ENCODE measurements around the gene RYR1. TPM values are rescaled to one million over a fixed set of nuclear protein-coding genes. Genes with fewer than 3 reads are reported as not detected.
A peak's percentile ranks its signal among the peaks of the same experiment; 100 is the strongest.

RYR1 gene
- total RNA-seq, 1 donor from 2014 or later, result 1.3 TPM

DNA sequence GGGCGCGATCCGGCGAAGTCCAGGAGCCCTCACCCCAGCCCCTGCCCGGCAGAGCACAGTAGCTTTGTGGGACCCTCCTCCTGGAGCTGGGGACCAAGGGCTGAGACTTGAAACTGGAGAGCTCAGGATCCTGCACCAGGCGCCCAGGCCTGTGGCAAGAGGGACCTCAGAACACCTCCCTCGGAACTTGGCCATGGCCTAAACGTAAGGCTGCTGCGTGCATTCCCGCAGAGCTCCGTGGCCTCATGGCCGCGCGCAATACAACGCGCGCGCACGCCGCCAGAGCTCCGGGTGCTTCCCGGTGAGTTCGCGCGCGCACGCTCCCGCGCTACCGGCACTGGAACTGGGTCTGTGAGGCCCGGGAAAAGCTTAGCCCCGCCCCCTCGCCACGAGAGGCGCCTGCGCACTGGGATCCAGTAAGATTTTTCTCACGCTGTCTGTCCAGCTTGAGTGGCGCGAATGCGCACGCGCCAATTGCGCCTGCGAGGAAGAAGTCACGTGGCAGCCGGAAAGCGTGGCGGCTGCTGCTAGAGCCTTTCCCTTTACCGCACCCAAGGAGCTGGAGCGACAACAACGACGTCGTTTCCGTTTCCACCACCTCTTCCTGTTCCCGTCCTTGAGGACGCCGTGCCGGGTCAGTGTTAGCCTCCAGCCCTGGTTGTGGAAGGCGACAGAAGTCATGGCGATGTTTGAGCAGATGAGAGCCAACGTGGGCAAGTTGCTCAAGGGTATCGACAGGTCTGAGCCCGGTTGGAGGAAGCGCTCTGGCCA is 185.3 kb downstream of the RYR1 start, which contains the start of gene EIF3K:
Gene EIF3K (plus strand): TSS at position 599 of the 771 bp plus-strand sequence. CDS start 81 bp downstream, at position 680.
- Mint-ChIP-seq H3K9me3 (ENCODE audit: unreplicated experiment) (no peaks in the 10 kb centered on the region), H3K27me3 (ENCODE audit: unreplicated experiment) (peaks cover 18% of the 10 kb centered on the region), H3K36me3 (ENCODE audit: low read depth, unreplicated experiment) (peaks cover 24% of the 10 kb centered on the region), H3K4me3 (ENCODE audit: unreplicated experiment) (peak within 1 kb of the TSS; percentile 100), H3K27ac (ENCODE audit: unreplicated experiment) (peak within 1 kb of the TSS; percentile 100), H3K4me1 (ENCODE audit: unreplicated experiment) (peaks cover 22% of the 10 kb centered on the region)
- TF ChIP-seq, protein P1, sequence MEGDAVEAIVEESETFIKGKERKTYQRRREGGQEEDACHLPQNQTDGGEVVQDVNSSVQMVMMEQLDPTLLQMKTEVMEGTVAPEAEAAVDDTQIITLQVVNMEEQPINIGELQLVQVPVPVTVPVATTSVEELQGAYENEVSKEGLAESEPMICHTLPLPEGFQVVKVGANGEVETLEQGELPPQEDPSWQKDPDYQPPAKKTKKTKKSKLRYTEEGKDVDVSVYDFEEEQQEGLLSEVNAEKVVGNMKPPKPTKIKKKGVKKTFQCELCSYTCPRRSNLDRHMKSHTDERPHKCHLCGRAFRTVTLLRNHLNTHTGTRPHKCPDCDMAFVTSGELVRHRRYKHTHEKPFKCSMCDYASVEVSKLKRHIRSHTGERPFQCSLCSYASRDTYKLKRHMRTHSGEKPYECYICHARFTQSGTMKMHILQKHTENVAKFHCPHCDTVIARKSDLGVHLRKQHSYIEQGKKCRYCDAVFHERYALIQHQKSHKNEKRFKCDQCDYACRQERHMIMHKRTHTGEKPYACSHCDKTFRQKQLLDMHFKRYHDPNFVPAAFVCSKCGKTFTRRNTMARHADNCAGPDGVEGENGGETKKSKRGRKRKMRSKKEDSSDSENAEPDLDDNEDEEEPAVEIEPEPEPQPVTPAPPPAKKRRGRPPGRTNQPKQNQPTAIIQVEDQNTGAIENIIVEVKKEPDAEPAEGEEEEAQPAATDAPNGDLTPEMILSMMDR (IDR thresholded peaks at IDR 0.05; ENCODE audit: unreplicated experiment), result no peak
- DNase-seq (ENCODE audit: low spot score), result peak; percentile 99

DNA sequence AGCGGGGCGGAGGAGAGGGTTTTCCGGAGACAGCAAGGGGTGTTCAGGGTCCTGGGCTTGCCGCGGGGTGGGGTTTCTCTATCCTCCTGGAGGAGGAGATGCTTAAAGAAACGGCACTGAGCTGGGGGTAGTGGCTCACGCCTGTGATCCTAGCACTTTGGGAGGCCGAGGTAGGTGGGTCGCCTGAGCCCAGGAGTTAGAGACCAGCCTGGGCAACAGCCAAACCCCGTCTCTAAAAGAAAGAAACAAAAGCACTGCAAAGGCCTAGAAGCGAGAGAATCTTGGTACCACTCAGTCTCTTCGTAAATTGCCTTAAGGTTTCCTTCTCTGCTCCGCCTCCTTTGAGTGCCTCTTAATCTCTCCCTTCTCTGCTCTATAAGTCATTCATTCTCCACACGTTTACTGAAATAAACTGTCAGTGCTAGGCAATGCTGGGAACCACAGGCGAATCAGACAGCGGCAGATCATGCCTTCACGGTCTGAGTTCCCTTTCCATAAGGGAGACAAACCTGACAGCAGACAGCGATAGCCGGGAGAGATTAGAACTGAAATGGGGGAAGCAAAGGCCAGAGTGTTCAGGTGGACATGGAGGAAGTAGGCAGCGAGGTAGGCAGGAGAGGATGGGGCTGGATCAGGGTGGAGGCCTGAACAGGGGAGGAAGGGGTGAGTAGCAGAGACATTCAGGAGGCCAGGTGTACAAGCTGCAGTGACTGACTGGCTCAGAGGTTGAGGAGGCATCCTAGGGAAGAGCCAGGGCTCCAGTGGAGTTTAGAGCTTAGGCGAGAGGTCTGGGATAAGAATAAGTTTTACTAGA is 186.1 kb downstream of the RYR1 start:
- Mint-ChIP-seq H3K4me1 (ENCODE audit: unreplicated experiment) (peaks cover 22% of the 10 kb centered on the region), H3K9me3 (ENCODE audit: unreplicated experiment) (no peaks in the 10 kb centered on the region), H3K36me3 (ENCODE audit: low read depth, unreplicated experiment) (peaks cover 29% of the 10 kb centered on the region), H3K4me3 (ENCODE audit: unreplicated experiment) (peak overlapping the region; percentile 100), H3K27me3 (ENCODE audit: unreplicated experiment) (peaks cover 18% of the 10 kb centered on the region), H3K27ac (ENCODE audit: unreplicated experiment) (peak overlapping the region; percentile 100)
- DNase-seq (ENCODE audit: low spot score), result no peak
- TF ChIP-seq, protein P1 (IDR thresholded peaks at IDR 0.05; ENCODE audit: unreplicated experiment), result no peak

DNA sequence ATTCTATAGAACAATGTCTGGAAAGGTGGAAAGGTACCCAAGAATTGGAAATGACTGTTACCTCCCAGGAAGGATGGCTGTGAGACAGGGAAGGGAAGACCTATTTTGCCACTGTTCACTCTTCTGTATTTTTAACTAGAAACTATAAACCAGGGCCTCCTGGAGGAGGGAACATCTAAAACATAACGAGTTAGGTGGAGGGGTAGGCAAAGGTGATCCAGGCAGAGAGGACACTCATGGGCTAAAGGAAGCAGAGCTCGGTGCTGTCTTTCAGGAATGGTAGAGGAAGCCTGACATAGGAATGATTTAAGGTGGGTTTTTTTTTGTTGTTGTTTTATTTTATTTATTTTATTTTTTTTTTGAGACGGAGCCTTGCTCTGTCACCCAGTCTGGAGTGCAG is 191.3 kb downstream of the RYR1 start:
- Mint-ChIP-seq H3K4me3 (ENCODE audit: unreplicated experiment) (no peak overlapping the region), H3K27me3 (ENCODE audit: unreplicated experiment) (peaks cover 10% of the 10 kb centered on the region), H3K36me3 (ENCODE audit: low read depth, unreplicated experiment) (peaks cover 51% of the 10 kb centered on the region), H3K4me1 (ENCODE audit: unreplicated experiment) (peaks cover 11% of the 10 kb centered on the region), H3K27ac (ENCODE audit: unreplicated experiment) (no peak overlapping the region), H3K9me3 (ENCODE audit: unreplicated experiment) (no peaks in the 10 kb centered on the region)
- TF ChIP-seq, protein P1 (IDR thresholded peaks at IDR 0.05; ENCODE audit: unreplicated experiment), result no peak
- no peak for DNase-seq (ENCODE audit: low spot score)

DNA sequence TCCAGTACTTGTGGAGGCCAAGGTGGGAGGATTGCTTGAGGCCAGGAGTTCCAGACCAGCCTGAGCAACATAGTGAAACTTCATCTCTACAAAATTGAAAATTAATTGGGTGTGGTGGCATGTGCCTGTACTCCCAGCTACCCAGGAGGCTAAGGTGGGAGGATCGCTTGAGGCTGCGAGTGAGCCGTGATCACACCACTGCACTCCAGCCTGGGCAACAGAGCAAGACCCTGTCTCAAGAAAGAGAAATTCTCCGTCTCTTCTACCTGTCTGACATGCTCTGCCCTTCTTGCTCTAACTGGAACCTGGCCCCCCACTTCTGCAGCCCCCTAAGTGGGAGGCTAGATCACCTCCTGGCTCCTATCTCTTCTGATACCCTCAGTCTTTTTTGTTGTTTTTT is 192.9 kb downstream of the RYR1 start:
- TF ChIP-seq, protein P1 (IDR thresholded peaks at IDR 0.05; ENCODE audit: unreplicated experiment), result no peak
- Mint-ChIP-seq H3K27me3 (ENCODE audit: unreplicated experiment) (peaks cover 6% of the 10 kb centered on the region), H3K4me1 (ENCODE audit: unreplicated experiment) (peaks cover 6% of the 10 kb centered on the region), H3K9me3 (ENCODE audit: unreplicated experiment) (no peaks in the 10 kb centered on the region), H3K27ac (ENCODE audit: unreplicated experiment) (peak overlapping the region; percentile 52), H3K4me3 (ENCODE audit: unreplicated experiment) (no peak overlapping the region), H3K36me3 (ENCODE audit: low read depth, unreplicated experiment) (peaks cover 55% of the 10 kb centered on the region)
- DNase-seq (ENCODE audit: low spot score), result no peak
